Lung (tissue), 12 donors: ENCODE data around the gene TRAK2. TPM values are rescaled to one million over a fixed set of nuclear protein-coding genes. Genes with fewer than 3 reads are reported as not detected.

ENCODE experiments used
- ATAC-seq: fragments of 200-7000 bp; cut with Tn5 transposase; one replicate; pipeline ENCODE4 v1.9.1; 2020; ENCODE audit warnings: moderate number of reproducible peaks; ENCODE audit not compliant: insufficient read depth, low FRiP score
- DNase-seq, 3 donors: peaks; one replicate each; pipeline ENCODE4 v3.0.0-alpha.2; 2013 to 2017
- H3K27ac ChIP-seq, 2 donors: one replicate each; pipeline ENCODE4 v1.5.1; 2013; ENCODE audit warnings: mild to moderate bottlenecking in 2 of 2, moderate library complexity in 2 of 2, control low read depth in 1 of 2, inconsistent platforms in 1 of 2, low read depth in 1 of 2, low read length in 1 of 2
- H3K27me3 ChIP-seq, 3 donors: one replicate each; pipeline ENCODE4 v1.5.1; 2013; ENCODE audit warnings: low read length in 2 of 3; ENCODE audit not compliant: control insufficient read depth in 3 of 3, insufficient read depth in 3 of 3
- H3K36me3 ChIP-seq, 4 donors: one replicate each; pipeline ENCODE4 v1.5.1; 2013; ENCODE audit warnings: low read length in 4 of 4, mild to moderate bottlenecking in 1 of 4, moderate library complexity in 1 of 4; ENCODE audit not compliant: control insufficient read depth in 4 of 4, insufficient read depth in 4 of 4
- H3K4me1 ChIP-seq, 5 donors: one replicate each; pipeline ENCODE4 v1.5.1; 2013; ENCODE audit warnings: low read length in 5 of 5, mild to moderate bottlenecking in 2 of 5, moderate library complexity in 1 of 5; ENCODE audit not compliant: control insufficient read depth in 5 of 5, insufficient read depth in 5 of 5
- H3K4me3 ChIP-seq: one replicate; pipeline ENCODE4 v1.5.1; 2013; ENCODE audit warnings: mild to moderate bottlenecking, control low read depth, moderate library complexity
- H3K9ac ChIP-seq, 2 donors: one replicate each; pipeline ENCODE4 v1.5.1; 2013; ENCODE audit warnings: low read length in 2 of 2, control low read depth in 1 of 2; ENCODE audit not compliant: insufficient read depth in 1 of 2
- H3K9me3 ChIP-seq, 4 donors: one replicate each; pipeline ENCODE4 v1.5.1; 2013; ENCODE audit warnings: low read length in 3 of 4, mild to moderate bottlenecking in 1 of 4, moderate library complexity in 1 of 4; ENCODE audit not compliant: control insufficient read depth in 4 of 4, insufficient read depth in 3 of 4
- CTCF ChIP-seq: IDR thresholded peaks from 2 replicates; pipeline ENCODE4 v1.5.1; 2012; ENCODE audit warnings: mild to moderate bottlenecking; ENCODE audit errors: control extremely low read depth, extremely low read depth
- WGBS, 2 donors: extraction: QIAGEN DNeasy Blood & Tissue Kit; methylation state at CpG; one replicate each; pipeline ENCODE4 v1.1.7; 2013; 5-methylcytosine and 5-hydroxymethylcytosine counted together
- polyA plus RNA-seq, 2 donors: library from polyadenylated mRNA; stranded (reverse); fragments of 200-250 nt; gene quantifications; one replicate each; pipeline ENCODE4 v1.2.1, GENCODE V29; 2013
- total RNA-seq, 2 donors: library from RNA; depleted of rRNA in 1 of 2; stranded (reverse); fragments of >200 nt in 1 of 2; gene quantifications; one replicate each; pipeline ENCODE4 v1.2.1, GENCODE V29; 2014 to 2021
- donor health status: control.
- donor health status: control.
- donor health status: Bipolar disorder and iron deficiency.
- donor health status: healthy.
- donor health status: DM: yes; HTN: yes; CAD: no.

Gene TRAK2
- total and polyA plus RNA-seq, 4 donors = 13.1 to 62.7 (median 29.2) TPM

GRCh38 chr2:201350879-201351278 is 100.4 kb downstream of the TRAK2 start:
- no peak for TF ChIP-seq CTCF
- Histone ChIP-seq H3K27me3 (no peaks in the 10 kb centered on the region), H3K9me3 (no peaks in the 10 kb centered on the region), H3K9ac (no peak overlapping the region), H3K4me3 (no peak overlapping the region), H3K4me1 (peaks cover 0 to 2% (median 0%) of the 10 kb centered on the region in 5 donors), H3K27ac (no peak overlapping the region), H3K36me3 (peaks cover 0 to 6% (median 0%) of the 10 kb centered on the region in 4 donors)
- no peak for DNase-seq
- ATAC-seq = no peak
- WGBS, 2 donors = 87 to 97% methylated on average over 4 of the region's 4 CpGs

GRCh38 chr2:201349601-201350000 is 101.7 kb downstream of the TRAK2 start:
- H3K9ac ChIP-seq = no peak overlapping the region

GRCh38 chr2:201348758-201349157 is 102.5 kb downstream of the TRAK2 start:
- H3K4me3 ChIP-seq = no peak overlapping the region
- peaks cover 0 to 2% (median 0%) of the 10 kb centered on the region in 5 donors for H3K4me1 ChIP-seq
- peaks cover 0 to 11% (median 0%) of the 10 kb centered on the region in 4 donors for H3K36me3 ChIP-seq
- no peak overlapping the region for H3K9ac ChIP-seq
- DNase-seq = no peak
- no peaks in the 10 kb centered on the region for H3K27me3 ChIP-seq
- H3K27ac ChIP-seq = no peak overlapping the region
- WGBS, 2 donors = 92% methylated on average over 1 of the region's 1 CpG
- no peak for TF ChIP-seq CTCF
- no peaks in the 10 kb centered on the region for H3K9me3 ChIP-seq
- no peak for ATAC-seq

More at GRCh38 chr2:201349601-201350000, 101.7 kb downstream of the TRAK2 start:
- DNase-seq (no peak), ATAC-seq (no peak)
- TF ChIP-seq CTCF = no peak
- H3K36me3 ChIP-seq = peaks cover 0 to 10% (median 0%) of the 10 kb centered on the region in 4 donors
- no peaks in the 10 kb centered on the region for H3K9me3 ChIP-seq
- no peaks in the 10 kb centered on the region for H3K27me3 ChIP-seq
- H3K27ac ChIP-seq = no peak overlapping the region
- no peak overlapping the region for H3K4me3 ChIP-seq
- peaks cover 0 to 2% (median 0%) of the 10 kb centered on the region in 5 donors for H3K4me1 ChIP-seq
- WGBS, 2 donors = 68 to 88% methylated on average over 4 of the region's 4 CpGs

GRCh38 chr2:201347138-201347537 is 104.1 kb downstream of the TRAK2 start:
- Histone ChIP-seq H3K27ac (no peak overlapping the region), H3K9me3 (no peaks in the 10 kb centered on the region), H3K9ac (no peak overlapping the region), H3K27me3 (no peaks in the 10 kb centered on the region), H3K36me3 (peaks cover 0 to 20% (median 2%) of the 10 kb centered on the region in 4 donors), H3K4me1 (no peaks in the 10 kb centered on the region), H3K4me3 (no peak overlapping the region)
- no peak for ATAC-seq
- no peak for DNase-seq
- 87 to 94% methylated on average over 3 to 4 of the region's 4 CpGs for whole genome bisulfite sequencing, 2 donors
- TF ChIP-seq CTCF = no peak
